ENCODE measurements around the gene SECISBP2. TPM values are rescaled to one million over a fixed set of nuclear protein-coding genes. Genes with fewer than 3 reads are reported as not detected.

Gene SECISBP2
- total RNA-seq, 4 donors from 2014 or later: 66.6 to 152 (median 101) TPM

GRCh38 chr9:89398621-89399020 is 80.3 kb downstream of the SECISBP2 start:
- Histone ChIP-seq H3K27ac (no peak overlapping the region), H3K27me3 (no peaks in the 10 kb centered on the region), H3K36me3 (peaks cover 0 to 54% (median 0%) of the 10 kb centered on the region in 3 donors), H3K9me3 (no peaks in the 10 kb centered on the region), H3K4me1 (peaks cover 0 to 8% (median 0%) of the 10 kb centered on the region in 4 donors), H3K4me3 (no peak overlapping the region)
- no peak for DNase-seq
- no peak for TF ChIP-seq CTCF (IDR thresholded peaks at IDR 0.05)
- no peak for TF ChIP-seq POLR2A (IDR thresholded peaks at IDR 0.05)

GRCh38 chr9:89400403-89401116 is 82.3 kb downstream of the SECISBP2 start:
- no peaks in the 10 kb centered on the region for H3K9me3 ChIP-seq
- peaks cover 0 to 41% (median 0%) of the 10 kb centered on the region in 3 donors for H3K36me3 ChIP-seq
- H3K27ac ChIP-seq: peak overlapping the region; percentile 42 to 74 (median 59)
- no peak for TF ChIP-seq POLR2A (IDR thresholded peaks at IDR 0.05)
- no peak for TF ChIP-seq CTCF (IDR thresholded peaks at IDR 0.05)
- H3K27me3 ChIP-seq: no peaks in the 10 kb centered on the region
- H3K4me1 ChIP-seq: peaks cover 0 to 8% (median 5%) of the 10 kb centered on the region in 4 donors
- H3K4me3 ChIP-seq: no peak overlapping the region
- peak in 1 of 3 donors; percentile 43 for DNase-seq

- TF ChIP-seq POLR2A (IDR thresholded peaks at IDR 0.05): no peak
- no peak for TF ChIP-seq CTCF (IDR thresholded peaks at IDR 0.05)
These were observed 84.6 kb downstream of the SECISBP2 start for GRCh38 chr9:89402695-89403427.

GRCh38 chr9:89404074-89404473 is 85.8 kb downstream of the SECISBP2 start:
- TF ChIP-seq CTCF (IDR thresholded peaks at IDR 0.05) (no peak), POLR2A (IDR thresholded peaks at IDR 0.05) (no peak)
- DNase-seq: no peak
- no peaks in the 10 kb centered on the region for H3K27me3 ChIP-seq

More at GRCh38 chr9:89402695-89403427, 84.6 kb downstream of the SECISBP2 start:
- H3K4me3 ChIP-seq: no peak overlapping the region
- H3K27me3 ChIP-seq: no peaks in the 10 kb centered on the region
- H3K36me3 ChIP-seq: peaks cover 0 to 28% (median 0%) of the 10 kb centered on the region in 3 donors
- H3K9me3 ChIP-seq: peaks cover 0 to 5% (median 0%) of the 10 kb centered on the region in 4 donors
- H3K27ac ChIP-seq: no peak overlapping the region
- peaks cover 0 to 17% (median 10%) of the 10 kb centered on the region in 4 donors for H3K4me1 ChIP-seq
- DNase-seq: no peak

GRCh38 chr9:89405826-89406225 is 87.5 kb downstream of the SECISBP2 start:
- no peak for TF ChIP-seq CTCF (IDR thresholded peaks at IDR 0.05)
- no peak for TF ChIP-seq POLR2A (IDR thresholded peaks at IDR 0.05)
- peaks cover 0 to 32% (median 30%) of the 10 kb centered on the region in 4 donors for H3K4me1 ChIP-seq
- peaks cover 0 to 17% (median 0%) of the 10 kb centered on the region in 3 donors for H3K36me3 ChIP-seq
- H3K27ac ChIP-seq: peak overlapping the region in 3 of 4 donors; percentile 40 to 72 (median 66)
- no peaks in the 10 kb centered on the region for H3K27me3 ChIP-seq
- H3K9me3 ChIP-seq: peaks cover 0 to 5% (median 0%) of the 10 kb centered on the region in 4 donors
- H3K4me3 ChIP-seq: peak overlapping the region in 1 of 4 donors; percentile 32
- peak in 2 of 3 donors; percentile 80 to 81 for DNase-seq

More at GRCh38 chr9:89404074-89404473, 85.8 kb downstream of the SECISBP2 start:
- H3K4me1 ChIP-seq: peaks cover 0 to 20% (median 17%) of the 10 kb centered on the region in 4 donors
- peaks cover 0 to 5% (median 0%) of the 10 kb centered on the region in 4 donors for H3K9me3 ChIP-seq
- H3K4me3 ChIP-seq: no peak overlapping the region
- H3K36me3 ChIP-seq: peaks cover 0 to 19% (median 0%) of the 10 kb centered on the region in 3 donors
- H3K27ac ChIP-seq: peak overlapping the region in 1 of 4 donors; percentile 72

Measured in Peyer's patch (tissue), 4 donors.